ENCODE measurements around the gene CD300LB.

DNA sequence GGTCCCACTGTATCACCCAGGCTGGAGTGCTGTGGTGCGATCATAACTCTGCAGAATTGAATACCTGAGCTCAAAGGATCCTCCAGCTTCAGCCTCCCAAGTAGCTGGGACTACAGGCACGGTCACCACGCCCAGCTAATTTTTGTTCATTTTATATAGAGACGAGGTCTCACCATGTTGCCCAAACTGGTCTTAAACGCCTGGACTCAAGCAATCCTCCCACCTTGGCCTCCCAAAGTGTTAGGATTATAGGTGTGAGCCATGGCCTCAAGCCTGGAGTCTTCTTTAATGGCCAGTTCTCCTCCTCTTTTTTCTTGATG is 484 bp downstream of the CD300LB start:
- TF ChIP-seq POLR2AphosphoS5 (IDR thresholded peaks at IDR 0.05): no peak
- TF ChIP-seq, protein P1, sequence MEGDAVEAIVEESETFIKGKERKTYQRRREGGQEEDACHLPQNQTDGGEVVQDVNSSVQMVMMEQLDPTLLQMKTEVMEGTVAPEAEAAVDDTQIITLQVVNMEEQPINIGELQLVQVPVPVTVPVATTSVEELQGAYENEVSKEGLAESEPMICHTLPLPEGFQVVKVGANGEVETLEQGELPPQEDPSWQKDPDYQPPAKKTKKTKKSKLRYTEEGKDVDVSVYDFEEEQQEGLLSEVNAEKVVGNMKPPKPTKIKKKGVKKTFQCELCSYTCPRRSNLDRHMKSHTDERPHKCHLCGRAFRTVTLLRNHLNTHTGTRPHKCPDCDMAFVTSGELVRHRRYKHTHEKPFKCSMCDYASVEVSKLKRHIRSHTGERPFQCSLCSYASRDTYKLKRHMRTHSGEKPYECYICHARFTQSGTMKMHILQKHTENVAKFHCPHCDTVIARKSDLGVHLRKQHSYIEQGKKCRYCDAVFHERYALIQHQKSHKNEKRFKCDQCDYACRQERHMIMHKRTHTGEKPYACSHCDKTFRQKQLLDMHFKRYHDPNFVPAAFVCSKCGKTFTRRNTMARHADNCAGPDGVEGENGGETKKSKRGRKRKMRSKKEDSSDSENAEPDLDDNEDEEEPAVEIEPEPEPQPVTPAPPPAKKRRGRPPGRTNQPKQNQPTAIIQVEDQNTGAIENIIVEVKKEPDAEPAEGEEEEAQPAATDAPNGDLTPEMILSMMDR (IDR thresholded peaks at IDR 0.05): no peak
- TF ChIP-seq EP300 (IDR thresholded peaks at IDR 0.05; ENCODE audit: low read depth): no peak

All from transverse colon (tissue), 4 donors.